HG03520 (cell line): ENCODE data around the gene METTL2B.

Experiments used
- ATAC-seq: cut with Tn5 transposase; IDR thresholded peaks from one replicate; pipeline ENCODE4 v1.9.1; 2021; ENCODE audit warnings: mild to moderate bottlenecking, moderate library complexity; ENCODE audit not compliant: unreplicated experiment

METTL2B gene, protein sequence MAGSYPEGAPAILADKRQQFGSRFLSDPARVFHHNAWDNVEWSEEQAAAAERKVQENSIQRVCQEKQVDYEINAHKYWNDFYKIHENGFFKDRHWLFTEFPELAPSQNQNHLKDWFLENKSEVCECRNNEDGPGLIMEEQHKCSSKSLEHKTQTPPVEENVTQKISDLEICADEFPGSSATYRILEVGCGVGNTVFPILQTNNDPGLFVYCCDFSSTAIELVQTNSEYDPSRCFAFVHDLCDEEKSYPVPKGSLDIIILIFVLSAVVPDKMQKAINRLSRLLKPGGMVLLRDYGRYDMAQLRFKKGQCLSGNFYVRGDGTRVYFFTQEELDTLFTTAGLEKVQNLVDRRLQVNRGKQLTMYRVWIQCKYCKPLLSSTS

DNA sequence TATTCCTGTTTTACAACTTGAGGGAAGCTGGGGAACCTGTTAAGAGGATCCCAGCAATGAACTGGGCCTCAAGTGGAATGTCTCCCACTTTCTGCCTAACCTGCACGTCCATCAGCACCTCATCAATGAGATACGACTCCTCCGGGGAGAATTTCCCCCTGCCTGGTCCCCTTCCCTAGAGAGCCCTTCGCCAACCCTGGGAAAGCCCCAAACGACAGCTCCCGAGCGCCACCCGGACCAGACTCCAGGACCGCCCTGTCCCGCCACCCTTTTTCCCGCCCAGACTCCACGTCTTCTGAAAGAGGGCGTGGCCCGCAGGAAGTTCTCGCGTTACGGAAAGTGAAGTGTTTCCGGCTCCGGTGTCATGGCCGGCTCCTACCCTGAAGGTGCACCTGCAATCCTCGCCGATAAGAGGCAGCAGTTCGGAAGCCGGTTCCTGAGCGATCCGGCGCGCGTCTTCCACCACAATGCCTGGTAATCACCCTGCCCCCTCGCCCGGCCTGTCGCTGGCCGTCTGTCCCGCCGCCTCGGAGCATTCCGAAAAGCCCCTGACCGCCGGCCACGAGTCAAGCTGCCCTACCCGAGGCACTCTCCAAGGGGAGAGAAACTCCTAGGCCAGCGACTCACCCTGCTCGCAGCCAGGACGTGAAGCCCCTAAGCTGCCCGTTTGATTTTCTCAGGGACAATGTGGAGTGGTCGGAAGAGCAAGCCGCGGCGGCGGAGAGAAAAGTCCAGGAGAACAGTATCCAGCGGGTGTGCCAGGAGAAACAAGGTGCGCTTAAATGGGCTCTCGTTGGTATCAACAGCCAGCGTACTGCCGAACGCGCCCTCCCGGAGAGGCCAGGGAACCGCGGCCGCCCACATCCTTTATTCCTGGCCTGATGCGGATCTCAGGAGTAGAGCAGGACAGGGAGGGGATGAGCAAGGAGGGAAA, at the start of gene METTL2B:
TSS of gene METTL2B (plus strand) at position 347 of the 934 bp plus-strand sequence. CDS start at position 365, 18 bp downstream.
- ATAC-seq: peak; percentile 88

GRCh38 chr7:128427289-128427891, 49.2 kb upstream of the METTL2B start:
- ATAC-seq: no peak

DNA sequence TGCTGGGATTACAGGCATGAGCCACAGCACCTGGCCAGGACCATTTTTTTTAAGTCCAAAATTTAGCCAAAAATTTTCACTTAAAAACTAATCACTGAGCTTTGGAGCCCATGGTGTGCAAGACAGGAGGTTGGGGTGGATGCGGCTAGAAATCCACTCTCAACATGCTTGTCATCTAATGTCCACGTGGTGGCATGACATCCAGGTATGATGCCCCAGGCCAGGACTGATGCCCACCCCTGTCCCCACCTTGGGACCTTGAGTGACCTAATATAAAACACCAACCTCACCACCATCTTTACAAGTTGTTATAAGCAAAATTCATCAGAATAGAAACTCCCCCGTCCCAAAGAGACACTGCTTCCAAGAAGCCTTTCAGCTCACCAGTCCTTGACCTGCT, 46.3 kb upstream of the METTL2B start:
- no peak for ATAC-seq

GRCh38 chr7:128431221-128431620, 45.3 kb upstream of the METTL2B start:
- no peak for ATAC-seq

- ATAC-seq: no peak
Measured at GRCh38 chr7:128431754-128432153, 44.8 kb upstream of the METTL2B start.

GRCh38 chr7:128434413-128435326, 41.9 kb upstream of the METTL2B start:
- no peak for ATAC-seq

DNA sequence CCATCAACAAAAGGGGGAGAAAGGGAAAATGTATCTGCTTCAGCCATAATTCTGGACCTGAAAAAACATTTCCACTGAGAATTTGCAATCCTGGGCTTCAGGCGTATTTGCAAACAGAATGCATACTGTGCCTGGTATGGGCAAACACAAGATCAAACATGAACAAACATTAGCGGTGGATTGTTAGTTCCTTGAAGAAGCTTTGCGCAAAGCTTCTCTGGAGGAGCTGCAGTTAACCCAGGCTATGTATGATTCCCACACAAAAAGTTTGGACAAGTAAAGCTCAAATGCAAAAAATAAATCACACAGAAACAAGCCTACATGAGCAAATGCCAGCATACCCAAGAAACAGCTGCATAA, 41.2 kb upstream of the METTL2B start:
- ATAC-seq: no peak

- ATAC-seq: no peak
Measured at GRCh38 chr7:128437426-128438332, 38.9 kb upstream of the METTL2B start.

DNA sequence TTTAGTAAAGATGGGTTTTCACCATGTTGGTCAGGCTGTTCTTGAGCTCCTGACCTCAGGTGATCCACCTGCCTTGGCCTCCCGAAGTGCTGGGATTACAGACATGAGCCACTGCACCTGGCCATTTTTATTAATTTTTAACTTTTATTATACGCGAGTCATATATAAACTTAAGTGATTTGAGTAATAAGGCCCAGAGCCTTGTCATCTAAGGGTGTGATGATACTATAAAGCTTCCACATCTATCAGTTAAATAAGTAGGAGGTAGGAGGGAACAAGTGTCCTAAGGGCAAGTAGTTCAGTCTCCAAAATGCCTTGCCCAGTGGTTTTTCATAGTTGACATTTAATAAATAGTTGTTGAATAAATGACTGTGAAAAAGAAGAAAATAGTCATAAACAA, 34.2 kb upstream of the METTL2B start:
- no peak for ATAC-seq

GRCh38 chr7:128443831-128444600, 32.5 kb upstream of the METTL2B start:
- ATAC-seq: no peak

- no peak for ATAC-seq
Measured at GRCh38 chr7:128446306-128446705, 30.2 kb upstream of the METTL2B start.

- ATAC-seq: no peak
Measured at GRCh38 chr7:128447941-128448564, 28.5 kb upstream of the METTL2B start.

DNA sequence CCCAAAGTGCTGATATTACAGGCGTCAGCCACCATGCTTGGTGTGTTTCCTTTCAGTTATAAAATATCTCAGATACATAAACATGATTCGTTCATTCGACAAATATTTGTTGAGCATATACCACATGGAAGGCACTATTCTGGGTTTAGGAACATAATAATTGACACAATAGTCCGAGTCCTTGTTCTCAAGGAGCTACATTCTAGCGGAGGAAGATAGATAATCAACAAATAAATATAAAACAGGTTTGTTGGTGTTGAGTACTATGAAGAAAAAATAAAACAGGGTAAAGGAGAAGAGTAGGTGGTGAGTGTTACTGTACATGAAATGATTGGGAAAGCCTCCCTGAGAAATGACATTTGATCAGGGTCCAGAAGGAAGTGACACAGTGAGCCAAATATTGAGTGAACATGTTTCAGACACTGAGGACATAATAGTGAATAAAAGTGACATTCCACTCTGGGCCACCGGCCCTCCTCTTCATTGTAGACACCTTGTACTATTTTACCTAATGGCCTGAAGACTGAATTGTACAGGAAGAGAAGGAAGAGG, 27.7 kb upstream of the METTL2B start:
- no peak for ATAC-seq

GRCh38 chr7:128450409-128450808, 26.1 kb upstream of the METTL2B start:
- no peak for ATAC-seq

- no peak for ATAC-seq
Measured at GRCh38 chr7:128450913-128451312, 25.6 kb upstream of the METTL2B start.

DNA sequence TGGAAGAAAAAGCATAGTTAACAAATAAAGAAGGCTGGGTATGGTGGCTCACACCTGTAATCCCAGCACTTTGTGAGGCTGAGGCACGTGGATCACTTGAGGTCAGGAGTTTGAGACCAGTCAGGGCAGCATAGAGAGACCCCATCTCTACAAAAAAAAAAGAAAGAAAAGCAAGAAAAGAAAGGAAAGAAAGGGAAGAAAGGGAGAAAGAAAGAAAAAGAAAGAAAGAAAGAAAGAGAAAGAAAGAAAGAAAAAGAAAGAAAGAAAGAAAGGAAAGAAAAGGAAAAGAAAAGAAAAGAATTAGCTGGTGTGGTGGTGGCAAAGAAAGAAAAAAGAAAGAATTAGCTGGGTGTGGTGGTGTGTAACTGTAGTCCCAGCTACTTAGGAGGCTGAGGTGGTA, 24.0 kb upstream of the METTL2B start:
- no peak for ATAC-seq

- ATAC-seq: no peak
Measured at GRCh38 chr7:128453836-128454804, 22.4 kb upstream of the METTL2B start.
